ENCODE results near the gene MBOAT2.
"Not testable (repeated sequence)": the region's sequence is repeated elsewhere in the genome, so short reads cannot be mapped to it uniquely, and the experiment has no call there.

The MBOAT2 gene, protein sequence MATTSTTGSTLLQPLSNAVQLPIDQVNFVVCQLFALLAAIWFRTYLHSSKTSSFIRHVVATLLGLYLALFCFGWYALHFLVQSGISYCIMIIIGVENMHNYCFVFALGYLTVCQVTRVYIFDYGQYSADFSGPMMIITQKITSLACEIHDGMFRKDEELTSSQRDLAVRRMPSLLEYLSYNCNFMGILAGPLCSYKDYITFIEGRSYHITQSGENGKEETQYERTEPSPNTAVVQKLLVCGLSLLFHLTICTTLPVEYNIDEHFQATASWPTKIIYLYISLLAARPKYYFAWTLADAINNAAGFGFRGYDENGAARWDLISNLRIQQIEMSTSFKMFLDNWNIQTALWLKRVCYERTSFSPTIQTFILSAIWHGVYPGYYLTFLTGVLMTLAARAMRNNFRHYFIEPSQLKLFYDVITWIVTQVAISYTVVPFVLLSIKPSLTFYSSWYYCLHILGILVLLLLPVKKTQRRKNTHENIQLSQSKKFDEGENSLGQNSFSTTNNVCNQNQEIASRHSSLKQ

DNA sequence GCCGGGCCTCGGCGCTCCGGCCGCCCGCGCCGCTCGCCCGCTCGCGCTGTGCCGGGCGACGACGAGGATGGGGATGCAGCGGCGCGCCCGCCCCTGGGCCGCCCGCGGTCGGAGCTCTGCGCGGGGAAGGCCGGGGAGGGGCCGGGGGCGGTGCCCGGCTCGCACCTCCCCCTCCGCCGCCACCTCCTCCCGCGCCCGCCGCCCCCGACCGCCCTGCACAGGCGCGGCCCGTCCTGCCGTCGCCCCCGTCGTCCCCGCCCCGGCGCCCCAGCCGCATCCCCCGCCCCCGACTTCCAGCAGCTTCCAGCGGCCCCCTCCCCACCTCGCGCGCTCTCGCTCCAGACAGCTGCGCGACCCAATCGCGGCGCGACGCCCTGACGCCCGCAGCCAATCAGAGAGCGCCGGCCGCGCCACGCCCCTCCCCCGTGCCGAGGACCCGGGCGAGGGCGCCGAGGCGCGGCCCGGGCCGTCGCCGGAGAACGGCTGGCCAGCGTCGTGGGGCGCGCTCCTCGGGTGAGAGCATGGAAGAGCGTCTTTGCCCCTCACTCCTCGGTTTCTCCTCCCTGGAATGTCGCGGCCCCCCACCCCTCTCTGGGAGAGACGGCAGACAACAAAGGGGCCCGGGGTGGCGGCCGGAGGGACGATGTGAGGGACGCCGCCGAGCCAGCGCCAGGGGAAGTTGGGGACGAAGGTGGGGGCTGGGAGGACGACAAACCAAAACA lies at the start of gene MBOAT2:
Gene MBOAT2, minus strand, starts transcription at position 69 of the 722 bp plus-strand sequence. CDS start 70 bp downstream, outside the sequence.
- peak within 1 kb of the TSS; percentile 94; the same call in 1 of the 2 replicates for H3K27ac ChIP-seq (ENCODE audit: low read depth, low read length)
- no peaks in the 10 kb centered on the region for H3K36me3 ChIP-seq (ENCODE audit: control insufficient read depth, insufficient read depth, low read length)
- H3K4me1 ChIP-seq (ENCODE audit: control insufficient read depth, insufficient read depth, low read length), result peaks cover 19% of the 10 kb centered on the region
- no peaks in the 10 kb centered on the region for H3K9me3 ChIP-seq (ENCODE audit: control insufficient read depth, insufficient read depth, low read depth, low read length)
- peaks cover 16% of the 10 kb centered on the region for H3K27me3 ChIP-seq (ENCODE audit: control insufficient read depth, insufficient read depth, low read length)
- H3K4me3 ChIP-seq (ENCODE audit: low read depth, low read length), result peak within 1 kb of the TSS; percentile 94
- peak within 1 kb of the TSS; percentile 91 for H3K9ac ChIP-seq (ENCODE audit: low read length)

DNA sequence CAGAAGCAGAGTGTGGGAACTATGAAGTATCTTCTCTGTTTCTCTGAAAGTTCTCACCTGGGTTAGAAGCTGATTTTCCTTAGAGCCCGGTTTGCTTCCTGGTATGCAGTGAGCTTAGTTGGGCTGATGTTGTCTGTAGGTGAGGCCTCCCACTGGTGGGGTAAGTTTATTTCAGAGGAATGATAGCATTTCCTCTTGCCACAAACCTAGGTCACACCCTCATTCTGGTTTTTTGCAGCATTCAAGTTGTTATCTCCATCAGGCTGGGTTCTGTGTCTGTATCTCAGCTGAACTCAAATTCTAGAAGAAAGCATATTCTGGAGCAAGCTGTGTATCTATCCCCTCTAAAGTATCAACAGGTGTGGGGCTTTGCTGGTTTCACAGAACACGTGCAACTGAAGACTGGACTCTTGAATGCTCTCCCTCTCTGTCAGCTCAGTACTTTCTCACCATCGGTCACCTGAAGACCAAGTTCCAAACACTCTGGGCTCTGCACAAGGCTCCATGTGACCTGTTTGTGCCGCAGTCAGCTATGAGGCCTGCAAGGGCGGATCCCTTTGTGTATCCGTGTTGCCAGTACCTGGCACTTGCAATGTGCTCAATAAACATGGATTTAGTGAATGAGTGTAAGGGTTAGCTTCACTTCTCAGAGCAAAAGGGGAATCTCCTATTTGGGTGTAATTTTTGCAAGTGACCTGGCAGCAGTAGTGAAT lies 49.5 kb upstream of the MBOAT2 start:
- Histone ChIP-seq H3K4me1 (ENCODE audit: control insufficient read depth, insufficient read depth, low read length) (no peaks in the 10 kb centered on the region), H3K9ac (ENCODE audit: low read length) (no peak overlapping the region), H3K27ac (ENCODE audit: low read depth, low read length) (no peak overlapping the region), H3K9me3 (ENCODE audit: control insufficient read depth, insufficient read depth, low read depth, low read length) (no peaks in the 10 kb centered on the region), H3K27me3 (ENCODE audit: control insufficient read depth, insufficient read depth, low read length) (no peaks in the 10 kb centered on the region), H3K36me3 (ENCODE audit: control insufficient read depth, insufficient read depth, low read length) (no peaks in the 10 kb centered on the region), H3K4me3 (ENCODE audit: low read depth, low read length) (no peak overlapping the region)

DNA sequence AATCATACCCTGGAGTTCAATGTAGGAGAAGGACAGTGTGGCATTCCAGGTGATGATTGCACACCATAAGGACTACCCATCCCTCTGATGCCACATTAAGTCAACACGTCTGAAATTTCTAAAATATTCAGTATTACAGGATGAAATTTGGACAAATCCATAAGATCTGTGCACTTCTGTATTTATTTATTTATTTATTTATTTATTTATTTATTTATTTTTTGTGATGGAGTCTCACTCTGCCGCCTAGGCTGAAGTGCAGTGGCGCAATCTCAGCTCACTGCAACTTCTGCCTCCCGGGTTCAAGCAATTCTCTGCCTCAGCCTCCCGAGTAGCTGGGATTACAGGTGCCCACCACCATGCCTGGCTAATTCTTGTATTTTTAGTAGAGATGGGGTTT lies 48.0 kb upstream of the MBOAT2 start:
- H3K36me3 ChIP-seq (ENCODE audit: control insufficient read depth, insufficient read depth, low read length); H3K9ac ChIP-seq (ENCODE audit: low read length); H3K27me3 ChIP-seq (ENCODE audit: control insufficient read depth, insufficient read depth, low read length); H3K27ac ChIP-seq (ENCODE audit: low read depth, low read length); H3K9me3 ChIP-seq (ENCODE audit: control insufficient read depth, insufficient read depth, low read depth, low read length); H3K4me3 ChIP-seq (ENCODE audit: low read depth, low read length); H3K4me1 ChIP-seq (ENCODE audit: control insufficient read depth, insufficient read depth, low read length): not testable (repeated sequence)

DNA sequence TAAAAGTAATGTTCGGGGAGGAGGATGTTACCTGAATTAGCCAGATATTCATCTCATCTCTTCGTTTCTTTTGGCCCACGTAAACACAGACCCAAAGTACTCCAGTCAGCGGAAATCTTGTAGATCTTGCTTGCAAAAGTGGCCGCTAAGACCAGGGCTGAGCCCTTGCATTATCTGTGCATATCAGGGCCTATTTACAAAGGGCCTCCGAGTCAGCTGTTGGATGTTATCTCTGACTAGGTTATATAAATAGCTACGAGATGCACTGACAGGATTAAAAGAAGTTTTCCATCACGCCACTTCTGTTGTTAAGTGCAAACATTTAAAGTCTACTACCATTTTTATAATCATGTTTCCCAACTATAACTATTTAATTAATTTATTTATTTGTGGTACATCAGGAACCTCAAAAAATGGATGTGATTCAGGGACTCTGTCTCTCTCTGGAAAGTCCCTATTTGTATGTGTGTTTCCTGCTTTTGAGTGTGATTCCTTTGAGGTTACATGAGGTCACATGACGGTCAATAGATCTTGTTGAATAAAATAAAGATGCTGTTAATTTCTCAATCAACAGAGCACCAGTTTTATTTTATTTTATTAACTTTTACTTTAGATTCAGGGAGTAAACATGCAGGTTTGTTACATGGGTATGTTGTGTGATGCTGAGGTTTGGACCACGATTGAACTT lies 46.8 kb upstream of the MBOAT2 start:
- Histone ChIP-seq H3K4me3 (ENCODE audit: low read depth, low read length) (no peak overlapping the region), H3K27ac (ENCODE audit: low read depth, low read length) (no peak overlapping the region), H3K9ac (ENCODE audit: low read length) (no peak overlapping the region), H3K4me1 (ENCODE audit: control insufficient read depth, insufficient read depth, low read length) (no peaks in the 10 kb centered on the region), H3K9me3 (ENCODE audit: control insufficient read depth, insufficient read depth, low read depth, low read length) (no peaks in the 10 kb centered on the region), H3K36me3 (ENCODE audit: control insufficient read depth, insufficient read depth, low read length) (no peaks in the 10 kb centered on the region), H3K27me3 (ENCODE audit: control insufficient read depth, insufficient read depth, low read length) (no peaks in the 10 kb centered on the region)

DNA sequence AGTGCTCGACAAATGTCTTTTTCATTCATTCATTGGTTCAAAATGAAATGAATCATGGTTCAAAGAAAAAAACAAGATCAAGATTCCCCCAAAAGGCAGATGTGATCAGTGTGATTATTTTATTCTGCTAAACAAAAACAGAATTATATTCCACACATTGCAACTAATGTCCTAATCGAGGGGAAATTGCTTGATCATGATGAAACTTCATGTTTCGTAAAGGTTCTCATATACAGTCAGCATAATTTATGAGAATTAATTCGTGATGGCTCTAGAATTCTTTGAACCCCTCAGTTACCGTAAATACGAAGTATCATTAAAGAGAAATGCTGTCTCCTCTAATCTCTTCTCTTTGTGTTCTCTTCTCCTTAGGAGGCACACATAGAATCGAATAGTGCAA lies 42.1 kb upstream of the MBOAT2 start:
- Histone ChIP-seq H3K9ac (ENCODE audit: low read length) (no peak overlapping the region), H3K4me3 (ENCODE audit: low read depth, low read length) (no peak overlapping the region), H3K4me1 (ENCODE audit: control insufficient read depth, insufficient read depth, low read length) (no peaks in the 10 kb centered on the region), H3K27me3 (ENCODE audit: control insufficient read depth, insufficient read depth, low read length) (no peaks in the 10 kb centered on the region), H3K36me3 (ENCODE audit: control insufficient read depth, insufficient read depth, low read length) (no peaks in the 10 kb centered on the region), H3K27ac (ENCODE audit: low read depth, low read length) (no peak overlapping the region), H3K9me3 (ENCODE audit: control insufficient read depth, insufficient read depth, low read depth, low read length) (no peaks in the 10 kb centered on the region)

DNA sequence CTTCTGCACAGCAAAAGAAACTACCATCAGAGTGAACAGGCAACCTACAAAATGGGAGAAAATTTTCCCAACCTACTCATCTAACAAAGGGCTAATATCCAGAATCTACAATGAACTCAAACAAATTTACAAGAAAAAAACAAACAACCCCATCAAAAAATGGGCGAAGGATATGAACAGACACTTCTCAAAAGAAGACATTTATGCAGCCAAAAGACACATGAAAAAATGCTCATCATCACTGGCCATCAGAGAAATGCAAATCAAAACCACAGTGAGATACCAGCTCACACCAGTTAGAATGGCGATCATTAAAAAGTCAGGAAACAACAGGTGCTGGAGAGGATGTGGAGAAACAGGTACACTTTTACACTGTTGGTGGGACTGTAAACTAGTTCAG lies 40.0 kb upstream of the MBOAT2 start:
- H3K36me3 ChIP-seq (ENCODE audit: control insufficient read depth, insufficient read depth, low read length); H3K4me1 ChIP-seq (ENCODE audit: control insufficient read depth, insufficient read depth, low read length); H3K27me3 ChIP-seq (ENCODE audit: control insufficient read depth, insufficient read depth, low read length); H3K4me3 ChIP-seq (ENCODE audit: low read depth, low read length); H3K9me3 ChIP-seq (ENCODE audit: control insufficient read depth, insufficient read depth, low read depth, low read length); H3K27ac ChIP-seq (ENCODE audit: low read depth, low read length); H3K9ac ChIP-seq (ENCODE audit: low read length): not testable (repeated sequence)

DNA sequence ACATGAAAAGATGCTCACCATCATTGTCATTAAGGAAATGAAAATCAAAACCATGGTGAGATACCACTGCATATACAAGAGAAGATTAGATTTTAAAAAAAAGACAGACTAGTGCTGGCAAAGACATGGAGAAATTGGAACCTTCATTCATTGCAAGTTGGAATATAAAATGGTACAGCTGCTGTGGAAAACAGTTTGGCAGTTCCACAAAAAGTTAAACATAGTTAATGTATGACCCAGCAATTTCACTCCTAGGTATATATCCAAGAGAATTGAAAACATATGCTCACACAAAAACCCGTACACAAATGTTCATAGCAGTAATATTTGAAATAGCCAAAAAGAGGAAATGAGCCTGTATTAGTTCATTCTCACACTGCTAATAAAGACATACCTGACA lies 33.7 kb upstream of the MBOAT2 start:
- Histone ChIP-seq H3K27me3 (ENCODE audit: control insufficient read depth, insufficient read depth, low read length) (no peaks in the 10 kb centered on the region), H3K9ac (ENCODE audit: low read length) (no peak overlapping the region), H3K4me1 (ENCODE audit: control insufficient read depth, insufficient read depth, low read length) (peaks cover 10% of the 10 kb centered on the region), H3K9me3 (ENCODE audit: control insufficient read depth, insufficient read depth, low read depth, low read length) (peaks cover 17% of the 10 kb centered on the region), H3K36me3 (ENCODE audit: control insufficient read depth, insufficient read depth, low read length) (no peaks in the 10 kb centered on the region), H3K4me3 (ENCODE audit: low read depth, low read length) (no peak overlapping the region), H3K27ac (ENCODE audit: low read depth, low read length) (no peak overlapping the region)

DNA sequence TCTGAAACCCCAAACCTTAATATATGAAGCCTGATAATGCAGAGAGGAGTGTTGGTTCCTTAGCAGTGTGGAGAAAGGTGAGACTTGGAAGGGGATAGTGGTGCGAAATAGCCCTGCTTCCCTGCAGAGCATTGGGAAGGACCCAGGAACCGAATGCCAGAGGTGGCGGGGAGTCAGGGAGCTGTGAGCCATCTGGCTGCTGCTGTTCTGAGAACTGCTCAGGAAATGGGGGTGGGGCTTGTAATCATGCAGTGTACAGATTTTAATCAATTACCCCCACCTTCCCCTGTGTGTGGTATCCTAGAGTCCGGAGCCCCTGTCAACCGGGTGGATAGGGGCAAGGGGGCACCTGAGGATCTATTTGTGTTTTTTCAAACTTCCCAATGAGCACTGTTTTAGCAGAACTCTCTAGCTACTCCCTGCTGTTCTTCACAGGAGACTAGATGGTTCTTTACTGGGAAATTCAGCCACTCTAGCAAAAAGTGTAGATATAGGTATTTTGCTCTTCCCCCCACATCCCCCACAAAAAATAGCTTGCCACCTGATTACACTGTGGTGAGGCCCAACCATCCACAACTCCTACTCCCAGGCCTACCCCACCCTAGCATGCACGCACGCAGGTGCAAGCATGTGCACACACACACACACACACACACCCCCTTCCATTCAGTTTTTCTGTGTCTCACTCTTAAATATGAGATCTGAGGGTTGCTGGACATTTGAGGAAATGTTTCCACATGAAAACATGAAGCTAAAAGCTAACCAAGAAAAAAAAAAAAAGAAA lies 30.1 kb upstream of the MBOAT2 start:
- H3K36me3 ChIP-seq (ENCODE audit: control insufficient read depth, insufficient read depth, low read length), result no peaks in the 10 kb centered on the region
- no peak overlapping the region for H3K27ac ChIP-seq (ENCODE audit: low read depth, low read length)
- H3K4me3 ChIP-seq (ENCODE audit: low read depth, low read length), result no peak overlapping the region
- H3K9ac ChIP-seq (ENCODE audit: low read length), result no peak overlapping the region
- peaks cover 17% of the 10 kb centered on the region for H3K9me3 ChIP-seq (ENCODE audit: control insufficient read depth, insufficient read depth, low read depth, low read length)
- no peaks in the 10 kb centered on the region for H3K27me3 ChIP-seq (ENCODE audit: control insufficient read depth, insufficient read depth, low read length)
- peaks cover 10% of the 10 kb centered on the region for H3K4me1 ChIP-seq (ENCODE audit: control insufficient read depth, insufficient read depth, low read length)

DNA sequence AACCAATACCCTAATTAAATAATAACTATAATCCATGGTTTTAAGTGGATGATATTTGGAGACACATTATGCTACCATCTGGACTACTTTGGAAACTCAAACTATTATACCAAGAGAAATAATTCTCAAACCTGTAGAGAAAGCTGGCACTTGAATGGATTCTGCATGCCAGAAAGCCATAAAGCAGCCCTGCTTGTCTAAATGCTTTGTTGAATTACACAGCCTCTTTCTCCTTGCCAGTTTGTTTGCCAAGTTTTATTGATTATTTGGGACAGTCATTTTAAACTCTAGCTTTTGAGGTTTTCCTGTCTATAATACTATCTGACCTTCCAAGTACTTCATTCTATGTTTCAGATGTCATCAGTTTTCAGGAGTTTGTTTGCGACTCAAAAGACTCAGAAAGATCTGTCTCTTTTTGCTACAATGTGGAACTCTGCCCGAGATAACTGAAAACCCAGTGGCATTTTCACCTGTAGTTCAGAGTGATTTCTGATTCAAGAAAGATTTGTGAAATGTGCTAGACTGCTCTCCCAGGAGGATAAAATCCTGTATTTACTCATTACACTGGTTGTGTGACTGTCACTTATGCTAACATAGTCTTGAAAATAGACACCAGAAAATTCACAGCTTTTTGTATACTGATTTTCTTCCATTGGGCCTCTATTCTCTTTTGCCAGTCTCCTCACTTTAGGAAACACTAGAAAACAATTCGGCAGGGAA lies 29.2 kb upstream of the MBOAT2 start:
- Histone ChIP-seq H3K9ac (ENCODE audit: low read length) (no peak overlapping the region), H3K9me3 (ENCODE audit: control insufficient read depth, insufficient read depth, low read depth, low read length) (peaks cover 10% of the 10 kb centered on the region)

More for the DNA sequence above, 29.2 kb upstream of the MBOAT2 start:
- Histone ChIP-seq H3K4me1 (ENCODE audit: control insufficient read depth, insufficient read depth, low read length) (peaks cover 10% of the 10 kb centered on the region), H3K36me3 (ENCODE audit: control insufficient read depth, insufficient read depth, low read length) (no peaks in the 10 kb centered on the region), H3K27me3 (ENCODE audit: control insufficient read depth, insufficient read depth, low read length) (no peaks in the 10 kb centered on the region), H3K4me3 (ENCODE audit: low read depth, low read length) (no peak overlapping the region), H3K27ac (ENCODE audit: low read depth, low read length) (no peak overlapping the region)
